ENCODE measurements around the gene CSNK1E.

GRCh38 chr22:38257650-38258250 lies 59.5 kb downstream of the CSNK1E start:
- TF ChIP-seq TAF1 (IDR thresholded peaks at IDR 0.05; ENCODE audit: borderline replicate concordance, insufficient read depth, low read length) (no peak), POLR2AphosphoS5 (IDR thresholded peaks at IDR 0.05; ENCODE audit: low read depth, low read length) (no peak), REST (IDR thresholded peaks at IDR 0.05; ENCODE audit: insufficient read depth in 1 of 2, low read depth in 2 of 2, low read length in 2 of 2) (no peak), SIN3A (IDR thresholded peaks at IDR 0.05; ENCODE audit: borderline replicate concordance, insufficient read depth, low read length) (no peak)

Measured in PFSK-1 (cell line).